Activated CD4-positive, alpha-beta T cell treated with anti-CD3 and anti-CD28 coated beads, Interleukin-2, amount 50 U/mL, for 24 hours (primary cell): ENCODE data around the gene ADAD2.

Experiments
- DNase-seq, 2 donors: peaks; one replicate each; pipeline ENCODE4 v3.0.0-alpha.2; 2020; ENCODE audit warnings: low read depth in 1 of 2, low spot score in 1 of 2

Gene ADAD2

GRCh38 chr16:84223456-84223855, 32.5 kb downstream of the ADAD2 start:
- DNase-seq, result no peak

DNA sequence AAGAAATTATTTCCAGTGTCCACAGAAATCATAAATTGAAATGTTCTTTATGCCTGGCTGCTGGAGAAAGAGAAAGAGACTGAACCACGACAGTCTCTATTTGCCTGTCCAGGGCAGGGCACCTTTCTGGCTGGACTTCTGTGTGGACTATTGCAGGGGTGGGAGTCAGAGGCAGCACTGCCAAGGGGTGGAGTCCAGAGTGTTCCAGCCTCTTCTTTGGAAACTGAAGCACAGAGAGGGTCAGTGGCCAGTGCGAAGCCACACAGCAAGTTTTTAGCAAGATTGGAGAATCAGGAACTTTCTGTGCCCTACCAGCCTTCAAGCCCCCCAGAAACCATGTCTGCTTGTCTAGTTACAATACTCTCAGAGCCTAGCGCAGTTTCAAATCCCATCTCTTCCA, 33.6 kb downstream of the ADAD2 start:
- no peak for DNase-seq

- no peak for DNase-seq
Measured at GRCh38 chr16:84225126-84225525, 34.2 kb downstream of the ADAD2 start.

- DNase-seq, result no peak
Measured at GRCh38 chr16:84225571-84225970, 34.6 kb downstream of the ADAD2 start.

GRCh38 chr16:84226026-84226425, 35.1 kb downstream of the ADAD2 start:
- no peak for DNase-seq

DNA sequence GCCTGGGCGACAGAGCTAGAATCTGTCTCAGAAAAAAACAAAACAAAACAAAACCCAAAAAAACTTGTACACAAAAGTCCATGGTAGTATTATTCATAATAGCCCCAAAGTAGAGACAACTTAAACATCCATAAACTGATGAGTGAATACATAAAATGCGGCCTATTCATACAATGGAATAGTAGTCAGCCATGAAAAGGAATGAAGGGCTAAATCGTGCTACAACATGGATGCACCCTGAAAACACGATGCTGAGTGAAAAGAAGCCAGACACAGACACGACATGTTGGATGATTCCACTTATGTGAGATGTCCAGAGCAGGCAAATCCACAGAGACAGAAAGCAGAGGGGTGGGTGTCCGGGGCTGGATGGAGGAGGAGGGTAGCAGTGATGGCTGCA, 36.6 kb downstream of the ADAD2 start:
- DNase-seq, result no peak

DNA sequence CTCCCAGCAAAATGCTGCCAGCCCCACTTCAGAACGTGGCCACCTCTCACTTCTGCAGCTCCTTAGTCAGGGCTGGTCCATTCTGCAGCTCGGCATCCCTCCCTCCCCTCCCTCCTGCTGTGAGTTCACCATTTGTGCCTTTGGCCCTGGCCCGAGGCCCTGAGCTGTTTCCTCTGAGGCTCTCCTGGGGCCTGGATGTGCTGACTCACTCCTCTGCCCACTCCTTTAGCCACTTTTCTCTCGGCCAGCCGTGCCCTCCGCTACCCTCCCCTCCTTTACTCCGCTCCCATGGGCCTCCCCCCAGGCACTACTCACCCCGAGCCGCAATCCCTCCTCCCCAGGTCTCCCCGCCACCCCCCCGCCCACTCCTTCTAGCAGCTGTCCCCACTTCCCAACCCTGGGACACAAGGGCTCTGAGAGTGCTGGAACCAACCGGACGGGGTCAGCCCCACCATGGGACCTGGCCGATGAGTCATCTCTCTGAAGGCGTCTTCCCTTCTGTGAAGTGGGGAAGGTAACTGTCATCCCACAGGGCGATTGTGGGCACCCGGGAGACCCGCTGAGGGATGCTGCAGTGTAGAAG, 37.4 kb downstream of the ADAD2 start:
- DNase-seq, result no peak

DNA sequence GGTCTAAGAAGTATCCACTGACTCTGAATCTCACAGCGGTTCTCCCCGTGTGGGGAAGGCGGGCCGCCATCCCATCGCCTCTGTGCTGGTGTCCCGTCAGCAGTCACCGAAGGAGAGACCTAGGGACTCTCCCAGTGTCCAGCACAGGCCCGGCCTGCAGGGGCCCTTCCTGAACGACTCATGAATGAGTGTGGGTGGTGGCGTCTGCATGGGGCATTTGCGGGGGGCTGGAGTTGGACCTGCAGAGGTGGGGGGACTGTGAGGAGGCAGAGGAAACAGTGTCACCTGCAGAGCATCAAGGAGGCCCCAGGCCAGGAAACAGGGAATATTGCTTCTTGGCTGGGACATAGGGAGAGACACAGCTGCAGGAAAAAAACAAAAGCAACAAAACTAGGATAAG, 38.5 kb downstream of the ADAD2 start:
- DNase-seq, result no peak

- DNase-seq, result no peak
Measured at GRCh38 chr16:84232060-84232459, 41.1 kb downstream of the ADAD2 start.

GRCh38 chr16:84232969-84233368, 42.0 kb downstream of the ADAD2 start:
- DNase-seq, result no peak

GRCh38 chr16:84233748-84234147, 42.8 kb downstream of the ADAD2 start:
- no peak for DNase-seq

DNA sequence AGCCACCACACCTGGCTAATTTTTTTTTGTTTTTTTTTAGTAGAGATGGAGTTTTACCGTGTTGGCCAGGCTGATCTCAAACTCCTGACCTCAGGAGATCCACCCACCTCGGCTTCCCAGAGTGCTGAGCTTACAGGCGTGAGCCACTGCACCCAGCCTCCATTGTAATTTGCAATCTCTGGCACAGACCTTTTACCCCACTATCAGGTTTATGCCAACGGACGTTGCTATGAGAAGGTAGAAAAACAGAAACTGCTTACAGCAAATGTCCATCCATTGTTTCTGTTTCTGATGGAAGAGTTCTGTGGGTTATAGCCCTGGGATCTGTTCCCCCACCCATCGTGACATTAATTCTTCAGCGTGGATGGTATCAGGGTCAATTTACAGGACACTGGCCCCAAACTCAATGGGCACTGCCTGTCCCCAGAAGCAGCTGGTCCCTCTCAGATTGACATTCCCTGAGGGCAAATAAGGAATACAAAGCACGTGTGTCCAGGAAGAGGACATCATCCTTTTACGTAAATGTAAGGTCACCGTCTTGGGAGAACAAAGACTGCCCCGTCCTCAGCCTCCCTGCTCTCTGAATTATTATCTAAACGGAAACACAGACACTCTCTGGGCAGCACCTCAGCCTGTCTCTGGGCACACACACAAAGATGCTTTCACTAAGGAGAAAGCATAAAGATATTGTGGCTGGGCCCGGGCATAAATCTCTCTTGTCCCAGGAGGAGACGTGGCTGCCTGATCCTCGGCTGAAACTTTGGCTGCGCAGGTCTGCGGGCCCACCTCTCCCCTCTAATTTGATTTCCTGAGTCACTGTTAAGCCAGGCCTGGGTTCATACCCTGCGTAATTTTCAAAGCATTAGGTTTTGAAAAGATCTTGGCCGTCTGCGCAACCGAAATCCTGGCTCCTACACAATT, 43.6 kb downstream of the ADAD2 start:
- no peak for DNase-seq

DNA sequence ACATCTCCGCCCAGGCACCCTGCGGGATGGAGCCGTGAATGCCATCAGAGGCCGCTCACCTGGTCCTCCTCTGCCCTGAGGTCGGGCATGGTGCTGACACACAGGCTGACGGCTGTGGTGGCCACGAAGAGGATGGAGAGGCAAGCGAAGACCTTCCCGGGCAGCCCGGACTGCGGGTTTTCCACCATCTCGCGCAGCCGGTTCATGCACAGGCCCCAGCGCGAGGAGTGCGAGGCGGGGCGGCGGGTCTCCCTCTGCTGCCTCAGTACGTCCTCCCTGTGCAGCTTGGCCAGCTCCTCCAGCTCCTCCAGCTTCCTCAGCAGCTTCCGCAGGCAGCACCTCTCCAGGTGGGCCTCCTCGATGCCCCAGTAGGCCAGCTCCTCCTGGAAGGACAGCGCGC, 45.7 kb downstream of the ADAD2 start:
- no peak for DNase-seq

GRCh38 chr16:84237994-84238750, 47.2 kb downstream of the ADAD2 start:
- DNase-seq, result no peak

GRCh38 chr16:84239141-84239769, 48.3 kb downstream of the ADAD2 start:
- no peak for DNase-seq

DNA sequence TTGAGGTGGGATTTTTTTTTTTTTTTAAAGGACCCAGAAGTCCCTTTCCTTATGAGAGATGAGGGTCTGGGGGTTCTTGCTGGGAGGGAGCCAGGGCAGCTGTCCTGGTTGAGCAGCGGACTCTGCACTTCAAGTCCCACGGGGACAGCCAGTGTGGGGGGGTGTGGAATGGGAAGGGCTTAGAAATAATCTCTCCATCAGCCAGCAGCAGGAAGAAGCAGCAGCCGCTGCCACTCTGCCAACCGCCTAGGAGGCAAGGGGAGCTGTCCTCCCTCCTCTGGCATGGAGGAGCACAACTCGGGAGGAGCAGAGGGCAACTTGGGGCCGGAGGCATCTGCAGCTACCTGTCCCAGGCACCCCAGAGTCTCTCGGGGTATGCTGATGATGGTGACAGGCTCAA, 49.0 kb downstream of the ADAD2 start, which contains the start of gene KCNG4:
KCNG4 (minus strand) TSS at position 104 of the 400 bp plus-strand sequence. CDS start 2,527 bp downstream, outside the sequence.
- no peak for DNase-seq

GRCh38 chr16:84240455-84240854, 49.5 kb downstream of the ADAD2 start:
- no peak for DNase-seq

DNA sequence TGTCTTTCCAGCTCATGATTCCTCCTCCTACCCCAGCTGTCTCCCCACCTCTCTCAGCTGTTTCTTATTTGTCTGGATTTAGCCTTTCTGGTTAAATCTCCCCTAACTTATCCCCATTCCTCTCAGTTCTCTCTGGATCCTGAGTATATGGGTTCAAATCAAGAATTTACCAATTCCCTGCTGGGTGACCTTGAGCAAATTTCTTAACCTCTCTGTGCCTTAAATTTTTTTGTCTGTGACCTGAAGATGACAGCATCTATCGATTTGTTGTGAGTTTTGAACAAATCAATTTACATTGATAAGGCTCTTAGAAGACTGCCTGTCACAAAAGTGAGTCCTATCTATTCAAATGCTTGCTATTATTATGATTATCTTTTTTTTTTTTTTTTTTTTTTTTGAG, 50.8 kb downstream of the ADAD2 start:
- no peak for DNase-seq

DNA sequence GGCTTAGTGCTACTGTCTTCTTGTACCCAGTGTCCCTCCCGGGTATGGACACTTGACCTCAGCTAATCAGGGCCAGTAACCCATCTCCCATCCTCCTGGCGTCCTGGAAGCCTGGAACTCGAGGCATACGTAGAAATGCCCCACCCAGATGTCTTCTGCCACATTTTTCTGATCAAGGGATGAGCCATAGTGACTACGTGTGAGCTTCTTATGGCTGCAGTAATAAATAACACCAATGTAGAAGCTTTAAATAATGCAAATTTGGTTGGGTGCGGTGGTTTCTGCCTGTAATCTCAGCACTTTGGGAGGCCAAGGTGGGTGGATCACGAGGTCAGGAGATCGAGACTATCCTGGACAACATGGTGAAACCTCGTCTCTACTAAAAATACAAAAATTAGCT, 51.9 kb downstream of the ADAD2 start:
- DNase-seq, result no peak

GRCh38 chr16:84243732-84244131, 52.8 kb downstream of the ADAD2 start:
- no peak for DNase-seq

GRCh38 chr16:84244728-84245127, 53.8 kb downstream of the ADAD2 start:
- DNase-seq, result no peak
